GM18873 (cell line): ENCODE results near the gene GABARAPL2.
A peak's percentile ranks its signal among the peaks of the same experiment; 100 is the strongest.
"Not testable (repeated sequence)": the region's sequence is repeated elsewhere in the genome, so short reads cannot be mapped to it uniquely, and the experiment has no call there.

Experiments used
- ATAC-seq: cut with Tn5 transposase; IDR thresholded peaks from one replicate; pipeline ENCODE4 v1.9.1; 2021; ENCODE audit warnings: mild to moderate bottlenecking, moderate library complexity, moderate number of reproducible peaks; ENCODE audit not compliant: unreplicated experiment, low FRiP score

GABARAPL2 gene, protein sequence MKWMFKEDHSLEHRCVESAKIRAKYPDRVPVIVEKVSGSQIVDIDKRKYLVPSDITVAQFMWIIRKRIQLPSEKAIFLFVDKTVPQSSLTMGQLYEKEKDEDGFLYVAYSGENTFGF

DNA sequence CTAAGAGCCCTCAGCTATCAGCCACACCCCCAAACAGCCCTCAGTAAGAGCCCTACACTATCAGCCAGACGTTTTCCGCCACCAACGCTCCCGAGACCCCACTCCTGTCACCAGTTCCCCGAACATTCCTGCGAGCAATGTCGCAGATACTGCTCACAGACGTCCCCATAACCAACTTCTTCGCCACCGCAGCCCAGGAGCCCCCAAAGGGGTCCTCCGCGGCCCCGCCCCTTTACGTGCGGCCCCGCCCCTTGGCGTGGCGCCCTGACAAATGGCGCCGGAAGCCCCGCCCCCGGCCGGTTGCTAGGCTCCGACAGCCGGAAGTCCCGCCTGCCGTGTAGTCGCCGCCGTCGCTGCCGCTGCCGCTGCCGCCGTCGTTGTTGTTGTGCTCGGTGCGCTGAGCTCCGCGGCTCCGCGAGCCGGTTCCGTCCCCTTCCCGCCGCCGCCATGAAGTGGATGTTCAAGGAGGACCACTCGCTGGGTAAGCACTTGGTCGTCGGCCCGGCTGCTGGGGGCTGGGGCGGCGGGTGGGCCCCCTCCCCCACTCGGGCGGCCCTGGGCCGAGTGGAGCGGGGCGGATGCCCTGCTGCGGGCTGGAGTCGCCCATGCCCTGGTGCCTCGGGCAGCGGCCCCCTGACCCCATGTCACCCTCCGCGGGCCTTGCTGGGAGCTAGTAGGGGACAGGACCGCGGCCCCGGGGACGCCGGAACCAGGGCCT is at the start of gene GABARAPL2:
GABARAPL2 (plus strand) TSS at position 340 of the 718 bp plus-strand sequence; CDS start at position 448, 108 bp downstream.
- ATAC-seq, result peak; percentile 59

DNA sequence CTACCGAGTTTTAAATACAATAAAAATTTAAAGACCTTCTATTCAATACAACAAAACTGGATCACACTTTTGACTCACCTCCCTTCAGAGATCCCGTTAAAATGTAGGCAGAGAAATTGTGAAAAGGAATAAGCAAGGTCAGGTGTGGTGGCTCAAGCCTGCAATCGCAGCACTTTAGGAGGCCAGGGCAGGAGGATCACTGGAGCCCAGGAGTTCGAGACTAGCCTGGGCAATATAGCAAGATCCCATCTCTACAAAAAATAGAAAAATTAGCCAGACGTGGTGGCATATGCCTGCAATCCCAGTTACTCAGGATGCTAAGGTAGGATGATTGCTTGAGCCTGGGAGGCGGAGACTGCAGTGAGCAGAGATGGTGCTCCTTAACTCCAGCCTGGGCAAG is 47.0 kb upstream of the GABARAPL2 start:
- ATAC-seq, result no peak

DNA sequence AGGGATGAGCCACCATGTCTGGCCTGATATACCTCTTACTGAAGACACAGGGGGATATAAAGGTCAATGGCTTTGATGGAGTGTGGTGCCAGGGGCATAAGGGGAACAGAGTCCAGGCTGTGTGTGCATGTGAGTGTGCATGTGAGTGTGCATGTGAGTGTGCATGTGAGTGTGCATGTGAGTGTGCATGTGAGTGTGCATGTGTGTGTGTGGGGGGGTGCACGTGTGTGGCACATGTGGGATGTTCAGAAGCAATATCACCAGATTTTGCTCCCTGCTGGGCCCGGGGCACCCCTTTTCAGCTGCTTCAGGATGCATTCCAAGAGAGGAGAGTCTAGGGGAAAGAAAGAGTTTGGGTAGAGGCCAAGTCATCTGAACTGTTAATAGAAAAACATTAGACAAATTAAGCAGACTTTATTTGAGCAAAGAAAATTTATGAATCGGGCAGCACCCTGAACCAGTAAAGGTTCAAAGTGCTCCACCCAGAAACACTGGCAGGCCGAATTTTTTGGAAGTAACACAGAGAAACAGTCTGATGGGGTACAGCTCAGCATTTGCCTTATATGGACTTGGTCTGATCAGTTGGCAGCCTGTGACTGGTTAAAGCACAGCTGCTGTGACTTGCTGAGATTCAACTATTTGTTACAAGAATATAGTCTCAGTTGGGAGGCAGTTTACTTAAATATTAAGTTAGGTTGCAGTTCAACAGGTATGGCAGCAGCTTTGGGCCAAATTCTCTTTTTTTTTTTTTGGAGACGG is 40.0 kb upstream of the GABARAPL2 start:
- no peak for ATAC-seq

DNA sequence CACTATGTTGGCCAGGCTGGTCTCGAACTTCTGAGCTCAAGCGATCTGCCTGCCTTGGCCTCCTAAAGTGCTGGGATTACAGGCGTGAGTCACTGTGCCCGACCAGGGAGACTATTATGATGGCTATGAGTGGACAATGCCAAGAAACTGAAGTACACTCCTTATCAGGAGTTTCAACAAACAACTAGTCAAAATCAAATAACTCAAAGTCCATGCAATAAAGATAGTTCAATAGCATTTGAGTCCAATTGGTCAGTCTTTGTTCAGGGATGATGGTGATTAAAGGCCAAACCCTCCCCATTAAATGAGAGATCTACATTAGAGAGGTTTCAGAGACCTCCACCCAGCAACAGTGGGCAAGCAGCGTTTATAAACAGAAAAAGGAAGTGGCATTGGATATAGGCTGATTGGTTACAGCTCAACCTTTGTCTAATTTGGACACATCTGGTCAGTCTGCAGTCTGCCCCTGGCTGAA is 38.3 kb upstream of the GABARAPL2 start:
- no peak for ATAC-seq

DNA sequence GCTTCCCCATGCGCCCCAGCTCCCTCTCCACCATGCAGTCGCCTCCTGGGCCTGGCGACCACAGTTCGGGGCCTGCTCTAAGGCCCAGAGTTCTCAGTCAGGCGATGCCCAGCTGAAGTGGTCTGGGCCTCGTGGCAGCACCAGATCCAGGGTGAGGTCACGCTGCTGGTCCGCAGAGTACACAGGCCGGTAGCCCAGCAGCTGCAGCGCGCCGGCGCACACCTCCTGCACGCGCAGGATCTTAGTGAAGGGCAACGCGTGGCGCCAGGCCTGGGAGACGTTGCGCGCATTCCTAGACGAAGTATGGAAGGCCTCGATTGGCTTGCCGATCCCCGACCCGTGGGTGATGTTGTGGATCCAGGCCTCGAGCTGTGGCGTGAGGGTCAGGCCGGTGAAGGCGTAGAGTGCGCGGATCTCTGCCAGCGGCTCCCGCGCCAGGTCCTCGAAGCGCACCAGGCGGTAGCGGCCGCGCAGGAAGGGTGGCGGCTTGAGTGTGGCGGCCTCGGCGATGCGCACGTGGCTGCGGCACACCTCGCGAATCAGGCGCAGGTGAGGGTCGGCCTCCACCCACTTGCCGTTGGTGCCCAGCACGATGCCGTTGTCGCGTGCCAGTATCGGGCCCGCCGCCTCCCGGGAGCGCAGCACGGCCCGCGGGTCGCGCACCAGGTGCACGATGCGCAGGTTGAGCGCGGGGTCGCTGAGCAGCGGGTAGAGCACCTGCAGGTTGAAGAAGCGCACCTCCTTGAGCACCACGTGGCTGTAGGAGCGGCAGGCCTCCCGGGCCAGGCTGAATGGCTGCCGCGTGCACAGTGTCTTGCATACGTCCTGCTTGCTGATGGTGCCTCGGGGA is 36.9 kb upstream of the GABARAPL2 start:
- ATAC-seq, result no peak

DNA sequence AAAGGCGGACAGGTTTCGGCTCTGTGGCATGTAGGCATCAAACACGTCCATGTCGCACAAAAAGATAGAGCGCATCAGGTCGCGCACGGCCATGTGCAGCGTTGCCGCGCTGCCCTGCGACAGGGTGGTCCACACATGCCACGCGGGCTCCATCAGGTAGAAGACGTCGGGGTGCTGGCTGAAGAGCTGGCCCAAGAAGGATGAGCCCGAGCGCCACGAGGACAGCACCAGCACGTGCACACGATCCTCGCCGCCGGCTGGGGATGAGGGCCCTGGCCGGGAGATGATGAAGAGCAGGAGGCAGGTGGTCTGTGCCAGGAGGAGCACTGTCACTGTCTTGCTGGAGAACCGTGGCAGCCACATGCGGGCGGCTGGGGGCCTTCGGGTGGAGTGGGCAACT is 36.2 kb upstream of the GABARAPL2 start:
- ATAC-seq, result no peak

DNA sequence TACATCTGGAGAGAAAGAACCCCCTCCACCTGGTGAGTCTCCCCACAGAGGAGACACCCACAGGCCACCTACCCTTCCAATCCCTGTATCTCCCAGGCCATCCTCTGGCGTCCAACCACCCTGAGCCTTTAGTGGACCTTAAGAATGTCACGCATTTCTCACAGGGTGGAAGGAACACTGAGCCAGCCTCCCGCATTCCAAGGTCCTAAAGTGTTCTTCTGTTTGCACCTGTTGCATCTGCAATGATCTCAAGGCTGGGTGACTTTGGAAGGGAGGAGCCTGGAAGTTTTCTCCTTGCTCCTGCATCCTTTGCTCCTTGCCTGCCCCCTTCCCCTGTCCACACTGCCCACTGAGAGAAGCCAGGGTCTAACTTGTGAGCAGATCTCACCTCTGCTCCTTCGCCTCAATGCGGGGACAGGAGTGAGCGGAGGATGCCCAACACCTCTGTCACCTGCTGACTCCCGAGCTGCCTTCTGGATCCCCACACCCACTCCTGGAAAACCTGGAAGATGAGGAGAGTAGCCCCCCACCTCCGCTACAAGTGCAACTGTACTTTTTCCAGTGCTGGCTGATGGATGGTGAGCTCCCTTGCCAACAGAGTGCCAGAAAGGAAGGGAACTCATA is 33.9 kb upstream of the GABARAPL2 start:
- no peak for ATAC-seq

DNA sequence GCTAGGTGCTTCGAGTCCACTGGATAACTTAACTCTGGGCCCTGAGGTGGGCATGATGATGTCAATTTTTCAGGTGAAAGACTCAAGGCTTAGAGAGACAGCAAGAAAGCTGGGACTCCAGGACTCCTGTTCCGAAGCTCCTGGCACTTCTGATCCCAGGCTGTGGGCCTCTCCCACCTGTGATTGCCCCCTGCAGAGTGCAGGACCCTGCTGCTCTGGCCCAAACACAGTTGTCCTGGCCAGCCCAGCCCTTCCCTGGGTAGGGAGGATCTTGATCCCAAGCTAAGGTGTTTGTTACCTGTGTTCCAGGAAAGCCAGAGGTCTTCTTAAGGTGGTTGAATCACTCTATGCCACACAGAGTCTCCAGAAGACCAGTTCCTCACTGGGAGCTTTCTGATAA is 33.4 kb upstream of the GABARAPL2 start:
- ATAC-seq, result no peak

DNA sequence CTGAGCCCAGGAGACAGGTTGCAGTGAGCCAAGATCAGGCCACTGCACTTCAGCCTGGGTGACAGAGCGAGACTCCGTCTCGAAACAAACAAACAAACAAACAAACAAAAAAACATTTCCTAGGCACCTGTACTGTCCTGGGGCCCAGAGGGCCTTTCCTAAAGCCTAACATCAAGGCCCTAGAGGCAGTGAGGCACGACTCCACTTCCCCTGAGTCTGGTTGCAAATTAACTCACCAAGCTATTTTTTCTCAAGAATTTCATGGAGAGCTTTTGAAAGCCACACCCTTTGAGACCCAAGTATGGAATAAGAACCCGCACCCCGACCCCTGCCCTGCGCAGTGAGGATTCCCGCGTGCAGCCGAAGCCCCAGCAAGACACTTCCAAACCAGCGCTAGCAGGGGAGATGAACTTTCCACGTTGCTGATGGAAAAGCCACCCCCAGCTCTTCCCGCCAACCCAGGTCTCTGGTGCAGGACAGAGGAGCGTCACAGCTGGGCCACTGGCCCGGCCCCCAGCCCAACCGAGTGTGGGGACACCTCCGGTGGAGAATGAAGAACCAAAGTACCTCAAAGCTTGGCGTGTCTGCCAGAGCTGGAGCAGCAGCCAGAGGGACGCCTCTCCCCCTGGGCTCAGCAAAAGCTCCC is 31.5 kb upstream of the GABARAPL2 start:
- ATAC-seq, result no peak

DNA sequence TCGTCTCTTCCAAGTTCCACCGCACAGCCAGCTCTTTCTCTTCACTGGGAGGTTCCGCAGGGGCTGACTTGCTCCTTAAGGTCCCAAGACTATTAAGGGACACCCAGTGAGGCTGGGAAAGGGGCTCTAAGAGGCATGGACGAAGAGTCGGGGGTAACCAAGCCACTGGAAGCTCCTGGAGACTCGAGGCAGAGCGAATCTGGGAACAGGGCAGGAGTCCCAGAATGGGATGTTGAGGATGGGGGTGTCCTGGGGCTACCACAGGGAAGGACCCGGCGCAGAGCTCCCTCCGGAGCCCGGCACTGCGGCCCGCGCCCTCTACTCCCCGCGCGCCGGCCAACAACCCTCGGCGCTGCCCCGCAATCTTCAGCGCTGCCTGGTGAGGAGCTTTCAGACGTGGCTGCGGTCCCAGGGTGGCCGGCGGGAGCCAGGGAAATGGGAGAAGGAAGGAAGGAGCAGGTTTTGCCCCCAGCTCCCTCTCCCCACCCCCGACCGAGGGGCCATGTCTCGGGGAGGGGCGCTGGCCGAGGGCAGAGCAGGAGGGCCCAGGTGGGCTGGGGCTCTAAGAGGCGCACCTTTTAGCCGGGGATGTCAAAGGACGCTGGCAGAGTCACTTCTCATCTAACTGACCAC is 30.9 kb upstream of the GABARAPL2 start:
- ATAC-seq, result no peak

DNA sequence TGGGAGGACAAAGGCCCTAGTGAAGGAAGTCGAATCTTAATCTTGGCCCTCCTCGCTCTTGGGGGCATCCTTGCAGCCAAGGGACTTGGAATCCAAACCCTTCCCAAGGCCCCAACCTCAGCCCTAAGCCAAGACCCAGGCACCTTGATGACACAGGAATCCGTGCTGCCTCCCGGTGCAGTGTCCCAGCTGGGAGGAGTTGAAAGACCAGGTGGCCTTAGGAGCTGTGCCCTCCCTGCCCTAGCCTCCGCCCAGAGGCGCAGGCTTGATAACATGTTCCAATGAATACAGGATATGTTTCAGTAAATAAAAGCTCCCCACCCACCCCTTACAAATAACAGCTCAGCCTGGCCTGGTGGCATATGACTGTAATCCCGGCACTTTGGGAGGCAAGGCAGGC is 30.3 kb upstream of the GABARAPL2 start, which contains the start of gene CHST5:
CHST5 (minus strand) TSS at position 208 of the 400 bp plus-strand sequence. CDS start 5,724 bp downstream, outside the sequence.
- no peak for ATAC-seq

DNA sequence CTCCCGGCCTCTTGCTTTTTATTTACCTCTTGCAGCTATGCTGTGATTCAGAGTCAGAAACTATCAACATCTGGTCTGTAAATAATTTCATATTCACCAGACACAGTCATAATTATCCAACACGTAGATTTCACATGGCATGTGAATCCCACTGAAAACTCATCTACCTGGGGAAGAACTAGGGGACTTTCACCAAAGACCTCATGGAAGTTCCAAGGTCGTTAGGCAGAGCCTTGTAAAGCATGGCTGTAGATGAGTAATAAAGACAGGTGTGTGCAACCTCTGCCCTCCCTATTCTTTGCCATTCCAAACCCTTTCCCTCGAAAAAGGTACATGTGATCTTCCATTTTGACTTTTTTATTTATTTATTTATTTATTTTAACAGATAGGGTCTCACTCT is 28.4 kb upstream of the GABARAPL2 start:
- no peak for ATAC-seq

DNA sequence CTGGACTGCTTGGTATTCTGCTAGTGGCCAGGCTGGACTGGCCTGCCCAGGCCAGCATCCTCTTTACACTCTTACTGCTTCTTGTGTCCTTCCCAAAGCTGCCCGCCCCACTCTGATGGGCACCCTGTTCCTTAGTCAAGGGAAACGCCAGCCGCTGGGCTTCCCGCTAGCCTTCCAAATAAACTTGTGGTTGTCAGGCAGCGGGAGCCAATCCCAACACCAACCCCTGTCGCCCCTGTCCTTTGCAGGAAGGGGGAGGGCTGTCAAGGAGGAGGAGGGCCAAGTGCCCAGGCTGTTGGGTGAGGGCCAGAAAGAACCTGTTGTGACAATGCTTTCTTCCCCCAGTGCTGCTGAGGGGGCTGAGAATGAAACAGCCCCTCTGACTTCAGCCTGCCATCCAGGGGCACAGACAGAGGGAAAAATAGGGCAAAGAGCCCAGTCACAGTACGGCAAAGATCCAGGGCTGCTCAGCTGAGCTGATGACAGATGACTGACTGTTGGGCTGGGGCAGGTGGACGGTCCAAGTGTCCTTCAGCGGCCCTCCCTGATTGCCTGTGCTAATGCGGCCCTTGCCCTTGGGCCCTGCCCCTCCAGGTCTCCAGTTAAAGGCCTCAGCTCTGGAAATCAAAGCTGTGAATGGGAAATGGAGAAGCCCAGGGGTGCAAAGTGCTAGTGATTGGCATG is 27.2 kb upstream of the GABARAPL2 start:
- ATAC-seq, result not testable (repeated sequence)

DNA sequence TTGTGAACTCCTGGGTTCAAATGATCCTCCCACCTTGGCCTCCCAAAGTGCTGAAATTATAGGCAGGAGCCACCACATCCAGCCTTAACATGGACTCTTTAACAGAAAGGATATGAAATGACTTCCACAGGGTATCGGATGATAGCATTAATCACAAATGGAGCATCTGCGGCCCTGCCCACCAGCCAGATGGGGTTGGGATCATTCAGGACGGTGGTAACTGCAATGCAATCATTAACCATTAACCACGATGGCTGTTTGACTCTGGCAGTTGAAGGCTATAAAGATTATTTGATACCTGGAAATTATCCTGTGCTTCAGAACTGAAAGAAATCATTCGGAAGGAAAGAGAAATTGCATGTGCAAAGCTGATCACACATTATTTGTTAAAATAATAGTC is 24.9 kb upstream of the GABARAPL2 start:
- no peak for ATAC-seq

DNA sequence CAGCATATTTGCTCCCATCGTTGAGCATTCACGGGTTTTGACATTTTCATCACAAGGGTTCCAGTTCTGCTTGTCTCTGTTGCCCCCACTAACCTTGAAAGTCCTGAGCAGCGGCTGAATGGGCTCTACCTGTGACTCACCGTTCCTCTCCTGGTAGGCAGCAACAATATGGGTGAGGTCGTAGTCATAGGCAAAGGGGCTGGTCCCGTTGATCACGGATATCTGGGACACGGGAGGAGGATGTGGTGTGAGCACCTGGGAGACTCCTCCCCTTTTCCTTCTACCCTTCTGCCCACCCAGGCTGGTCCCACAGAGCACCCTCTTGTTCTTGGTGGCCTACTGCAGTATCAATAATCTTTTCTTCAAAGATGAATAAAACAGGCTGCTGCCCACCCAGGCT is 23.7 kb upstream of the GABARAPL2 start:
- ATAC-seq, result not testable (repeated sequence)

DNA sequence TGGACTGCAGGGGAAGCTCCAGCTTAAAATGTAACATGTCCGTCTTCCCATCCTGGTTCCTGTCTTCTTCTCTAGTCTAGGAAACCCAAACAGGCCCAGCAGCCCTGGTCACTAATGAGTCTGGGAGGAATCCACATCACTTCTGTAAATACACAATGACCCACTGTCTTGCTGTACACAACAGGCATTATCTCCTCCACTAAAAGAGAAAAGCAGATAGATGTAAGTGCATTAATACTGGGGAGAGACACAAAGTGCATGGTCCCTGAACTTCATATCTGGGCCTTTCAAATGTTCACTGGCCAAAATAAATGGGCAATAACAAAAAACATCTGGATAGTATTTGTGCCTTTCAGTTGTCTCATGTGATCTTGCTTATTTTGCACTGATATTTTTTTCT is 20.3 kb upstream of the GABARAPL2 start:
- ATAC-seq, result not testable (repeated sequence)

DNA sequence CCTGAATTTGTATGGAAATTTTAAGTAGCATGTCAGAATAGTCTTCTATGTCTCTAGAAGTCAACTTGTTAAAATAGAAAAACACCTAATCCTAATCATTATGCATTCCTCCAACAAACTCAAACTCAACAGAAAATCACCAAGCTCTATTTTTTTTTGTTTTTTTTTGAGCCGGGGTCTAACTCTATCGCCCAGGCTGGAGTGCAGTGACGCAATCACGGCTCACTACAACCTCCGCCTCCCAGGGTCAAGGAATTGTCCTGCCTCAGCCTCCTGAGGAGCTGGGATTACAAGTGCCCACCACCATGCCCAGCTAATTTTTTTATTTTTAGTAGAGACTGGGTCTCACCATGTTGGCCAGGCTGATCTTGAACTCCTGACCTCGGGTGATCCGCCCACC is 19.9 kb upstream of the GABARAPL2 start:
- no peak for ATAC-seq

DNA sequence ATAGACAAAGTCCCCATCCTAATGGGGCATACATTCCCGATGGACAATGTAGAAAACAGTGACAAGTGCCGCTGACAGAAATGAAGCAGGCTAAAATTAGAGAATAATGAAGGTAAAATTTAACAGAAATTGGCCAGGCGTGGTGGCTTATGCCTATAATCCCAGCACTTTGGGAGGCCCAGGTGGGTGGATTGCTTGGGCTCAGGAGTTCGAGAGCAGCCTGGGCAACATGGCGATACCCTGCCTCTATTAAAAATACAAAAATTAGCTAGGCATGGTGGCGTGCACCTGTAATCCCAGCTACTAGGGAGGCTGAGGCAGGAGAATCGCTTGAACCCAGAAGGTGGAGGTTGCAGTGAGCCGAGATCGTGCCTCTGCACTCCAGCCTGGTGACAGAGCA is 17.7 kb upstream of the GABARAPL2 start:
- ATAC-seq, result not testable (repeated sequence)
